ENCODE measurements around the gene COMMD7.

COMMD7 gene

DNA sequence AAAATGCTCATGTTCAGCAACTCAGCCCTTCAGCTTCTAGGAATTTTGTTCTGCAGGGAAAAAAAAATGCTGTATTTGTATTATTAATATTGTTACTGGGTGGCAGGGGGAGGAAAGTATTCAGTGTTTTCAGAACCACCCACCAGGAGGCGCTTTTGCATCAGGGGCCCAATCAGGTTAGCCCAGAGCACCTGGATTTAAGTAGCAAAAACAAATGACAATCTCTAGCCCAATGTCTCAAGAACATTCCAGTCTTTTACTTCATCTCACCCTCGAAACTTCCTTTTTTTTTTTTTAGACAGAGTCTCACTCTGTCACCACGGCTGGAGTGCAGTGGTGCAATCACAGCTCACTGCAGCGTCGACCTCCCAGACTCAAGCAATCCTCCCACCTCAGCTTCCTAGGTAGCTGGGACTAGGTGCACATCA lies 68.9 kb downstream of the COMMD7 start:
- DNase-seq: peak; percentile 60

- DNase-seq: no peak
These were observed 70.0 kb downstream of the COMMD7 start for GRCh38 chr20:32672982-32673851.

DNA sequence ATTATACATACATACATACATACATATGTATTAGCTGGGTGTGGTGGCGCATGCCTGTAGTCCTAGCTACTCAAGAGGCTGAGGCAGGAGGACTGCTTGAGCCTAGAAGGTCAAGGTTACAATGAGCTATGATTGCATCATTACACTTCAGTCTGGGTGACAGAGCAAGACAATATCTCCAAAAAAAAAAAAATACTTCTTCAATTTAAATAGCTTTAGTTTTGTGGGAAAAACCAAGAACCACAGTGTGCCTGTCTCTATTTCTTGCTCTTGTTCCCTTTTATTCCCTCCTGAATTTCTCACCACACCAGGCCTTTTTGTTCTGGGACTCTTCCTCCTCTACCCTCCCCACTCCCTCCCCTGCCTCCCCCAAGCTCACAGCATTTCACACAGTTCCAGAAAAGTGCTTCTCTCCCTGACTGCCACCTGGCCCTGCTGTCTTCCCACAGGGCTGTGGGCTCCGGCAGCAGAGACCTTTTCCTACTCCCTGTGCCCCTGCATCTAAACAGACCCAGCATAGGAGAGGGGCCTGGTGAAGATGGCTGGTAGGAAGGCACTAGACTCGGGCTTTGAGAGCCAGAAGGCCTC lies 70.8 kb downstream of the COMMD7 start:
- peak; percentile 68 for DNase-seq

DNA sequence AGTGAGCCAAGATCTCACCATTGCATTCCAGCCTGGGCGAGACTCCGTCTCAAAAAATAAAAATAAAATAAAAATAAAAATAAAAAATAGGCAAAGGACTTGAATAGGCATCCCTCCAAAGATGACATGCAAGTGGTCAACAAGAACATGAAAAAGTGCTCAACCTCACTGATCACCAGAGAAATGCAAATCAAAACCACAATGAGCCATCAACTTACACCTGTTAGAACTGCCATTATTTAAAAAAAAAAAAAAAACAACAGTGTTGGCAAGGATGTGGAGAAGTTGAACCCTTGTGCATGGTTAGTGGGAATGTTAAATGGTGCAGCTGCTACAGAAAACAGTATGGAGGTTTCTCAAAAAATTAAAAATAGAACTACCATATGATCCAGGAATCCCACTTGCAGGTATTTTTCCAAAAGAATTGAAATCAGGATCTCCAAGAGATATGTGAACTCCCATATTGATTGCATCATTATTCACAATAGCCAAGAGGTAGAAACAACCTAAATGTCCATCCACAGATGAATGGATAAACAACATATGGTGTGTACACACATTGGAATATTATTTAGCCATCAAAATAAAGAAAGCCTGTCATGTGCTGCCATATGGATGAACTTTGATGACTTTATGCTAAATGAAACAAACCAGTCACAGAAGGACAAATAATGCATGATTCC lies 72.4 kb downstream of the COMMD7 start:
- no peak for DNase-seq

GRCh38 chr20:32667027-32667426 lies 76.2 kb downstream of the COMMD7 start:
- no peak for DNase-seq

GRCh38 chr20:32664678-32665159 lies 78.5 kb downstream of the COMMD7 start:
- no peak for DNase-seq

DNA sequence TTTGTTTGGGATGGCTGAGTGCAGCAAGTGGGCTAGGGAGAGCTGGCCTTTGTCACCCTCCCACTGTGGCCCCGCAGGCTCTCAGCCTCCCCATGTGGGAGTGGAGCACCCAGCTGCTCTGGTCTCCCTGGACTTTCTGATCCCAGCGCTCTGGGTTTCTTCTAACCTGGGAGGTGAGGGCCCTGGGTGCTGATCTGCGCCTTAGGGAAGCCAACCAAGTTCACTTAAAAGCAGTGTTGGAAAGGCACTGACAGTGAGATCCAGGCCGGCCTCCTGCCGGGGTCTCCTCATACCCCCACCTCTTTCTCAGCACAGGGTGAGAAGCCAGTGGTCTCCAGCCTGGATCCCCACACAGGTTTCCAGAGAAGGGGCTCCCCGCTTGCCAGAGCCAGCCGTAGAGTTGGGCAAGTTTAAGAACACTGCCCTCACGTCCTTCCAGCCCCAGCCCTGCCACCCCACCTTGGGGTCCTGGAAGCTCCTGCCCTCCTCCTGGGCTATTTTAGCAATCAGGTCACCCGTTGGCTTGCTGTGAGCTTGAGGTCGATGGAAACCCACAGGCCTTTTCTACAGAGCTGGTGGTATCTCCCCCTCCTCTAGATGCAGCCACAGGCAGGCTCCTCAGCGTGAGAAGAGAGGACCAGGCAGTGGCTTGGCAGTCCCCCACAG lies 79.1 kb downstream of the COMMD7 start:
- no peak for DNase-seq

GRCh38 chr20:32663335-32664011 lies 79.8 kb downstream of the COMMD7 start:
- DNase-seq: no peak

DNA sequence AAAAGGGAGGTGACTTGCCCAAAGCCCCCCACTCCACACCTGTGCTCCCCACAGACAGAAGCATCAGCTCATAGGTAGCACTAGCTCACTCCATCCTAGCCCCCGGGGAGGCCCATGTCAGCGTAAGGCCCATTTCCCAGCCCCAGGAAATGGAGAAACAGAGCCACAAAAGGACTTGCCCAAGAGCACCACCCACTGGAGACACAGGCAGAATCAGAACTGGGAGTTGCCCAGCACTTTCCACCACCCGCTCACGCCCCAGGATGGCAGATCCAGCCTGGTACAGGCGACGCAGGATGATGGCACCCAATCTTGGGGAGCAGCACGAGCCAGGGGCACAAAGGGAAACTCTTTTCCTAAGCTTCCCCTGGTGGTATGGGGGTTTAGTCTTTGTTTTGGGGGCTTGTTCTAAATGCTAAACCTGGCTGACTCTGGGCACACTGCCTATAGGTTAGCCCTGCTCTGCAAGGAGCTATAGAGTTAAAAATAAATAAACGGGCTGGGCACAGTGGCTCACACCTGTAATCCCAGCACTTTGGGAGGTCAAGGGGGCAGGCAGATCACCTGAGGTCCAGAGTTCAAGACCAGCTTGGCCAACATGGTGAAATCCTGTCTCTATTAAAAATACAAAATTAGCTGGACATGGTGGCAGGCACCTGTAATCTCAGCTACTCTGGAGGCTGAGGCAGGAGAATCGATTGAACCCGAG lies 81.3 kb downstream of the COMMD7 start:
- no peak for DNase-seq

- DNase-seq: no peak
These were observed 82.6 kb downstream of the COMMD7 start for GRCh38 chr20:32660661-32661060.

DNA sequence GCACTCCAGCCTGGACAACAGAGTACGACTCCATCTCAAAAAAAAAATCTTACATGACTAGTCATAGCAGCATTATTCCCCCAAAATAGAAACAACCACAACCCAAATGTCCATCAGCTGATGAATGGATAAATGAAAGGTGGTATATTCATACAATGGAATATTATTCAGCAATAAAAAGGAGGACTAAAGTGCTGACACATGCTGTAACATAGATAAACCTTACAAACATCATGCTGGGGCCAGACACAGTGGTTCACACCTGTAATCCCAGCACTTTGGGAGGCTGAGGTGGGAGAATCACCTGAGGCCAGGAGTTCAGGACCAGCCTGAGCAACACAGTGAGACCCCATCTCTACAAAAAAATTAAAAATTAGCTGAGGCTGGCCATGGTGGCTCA lies 86.4 kb downstream of the COMMD7 start:
- DNase-seq: no peak

- DNase-seq: no peak
These were observed 87.3 kb downstream of the COMMD7 start for GRCh38 chr20:32655903-32656512.

- no peak for DNase-seq
These were observed 90.3 kb downstream of the COMMD7 start for GRCh38 chr20:32652739-32653526.

Measured in SIG-M5 (cell line).